Measurements from ENCODE around the gene LGMN.

- TF ChIP-seq GATA2 (IDR thresholded peaks at IDR 0.05; ENCODE audit: low read depth, low read length) (no peak), GATA3 (IDR thresholded peaks at IDR 0.05; ENCODE audit: low read depth, low read length) (no peak)
These were observed 10.7 kb downstream of the LGMN start for GRCh38 chr14:92737619-92738188.
